Measurements from ENCODE around the gene MRPL2.
"Not testable (repeated sequence)": the region's sequence is repeated elsewhere in the genome, so short reads cannot be mapped to it uniquely, and the experiment has no call there.

DNA sequence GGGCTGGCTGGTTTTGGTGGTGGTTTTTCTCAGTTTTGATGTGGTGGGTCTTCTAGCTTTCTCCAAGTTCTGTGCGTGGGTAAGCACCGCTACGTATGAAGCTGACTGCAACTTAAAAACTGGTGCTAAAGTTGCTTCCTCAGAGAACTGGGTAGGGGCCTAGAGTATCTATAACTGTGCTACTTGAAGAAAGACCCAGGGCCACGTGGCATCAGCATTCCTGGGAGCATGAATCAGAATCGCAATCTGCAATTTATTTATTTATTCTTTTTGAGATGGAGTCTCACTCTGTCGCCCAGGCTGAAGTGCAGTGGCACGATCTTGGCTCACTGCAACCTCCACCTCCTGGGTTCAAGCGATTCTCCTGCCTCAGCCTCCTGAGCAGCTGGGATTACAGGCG lies 22.7 kb upstream of the MRPL2 start:
- TF ChIP-seq, protein P1, sequence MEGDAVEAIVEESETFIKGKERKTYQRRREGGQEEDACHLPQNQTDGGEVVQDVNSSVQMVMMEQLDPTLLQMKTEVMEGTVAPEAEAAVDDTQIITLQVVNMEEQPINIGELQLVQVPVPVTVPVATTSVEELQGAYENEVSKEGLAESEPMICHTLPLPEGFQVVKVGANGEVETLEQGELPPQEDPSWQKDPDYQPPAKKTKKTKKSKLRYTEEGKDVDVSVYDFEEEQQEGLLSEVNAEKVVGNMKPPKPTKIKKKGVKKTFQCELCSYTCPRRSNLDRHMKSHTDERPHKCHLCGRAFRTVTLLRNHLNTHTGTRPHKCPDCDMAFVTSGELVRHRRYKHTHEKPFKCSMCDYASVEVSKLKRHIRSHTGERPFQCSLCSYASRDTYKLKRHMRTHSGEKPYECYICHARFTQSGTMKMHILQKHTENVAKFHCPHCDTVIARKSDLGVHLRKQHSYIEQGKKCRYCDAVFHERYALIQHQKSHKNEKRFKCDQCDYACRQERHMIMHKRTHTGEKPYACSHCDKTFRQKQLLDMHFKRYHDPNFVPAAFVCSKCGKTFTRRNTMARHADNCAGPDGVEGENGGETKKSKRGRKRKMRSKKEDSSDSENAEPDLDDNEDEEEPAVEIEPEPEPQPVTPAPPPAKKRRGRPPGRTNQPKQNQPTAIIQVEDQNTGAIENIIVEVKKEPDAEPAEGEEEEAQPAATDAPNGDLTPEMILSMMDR (IDR thresholded peaks at IDR 0.05), result not testable (repeated sequence)
- TF ChIP-seq POLR2A (IDR thresholded peaks at IDR 0.05), result not testable (repeated sequence)

Measured in uterus (tissue), 2 donors.